SK-N-SH treated with all-trans-retinoic acid at 6 μM for 48 hours (cell line): Measurements from ENCODE around the gene KASH5.

Experiments
- ARNTL ChIP-seq: fragments of 450-650 bp; formaldehyde crosslinking; IDR thresholded peaks from 2 replicates; pipeline ENCODE4 v1.5.0; 2020; ENCODE audit warnings: low read depth, mild to moderate bottlenecking, moderate library complexity, borderline replicate concordance
- PPARA ChIP-seq: fragments of 250-450 bp; sonication (Bioruptor Pico); IDR thresholded peaks from 2 replicates; pipeline ENCODE4 v1.5.0; 2020; ENCODE audit warnings: mild to moderate bottlenecking, borderline replicate concordance
- TOX ChIP-seq: fragments of 250-450 bp; sonication (Bioruptor Pico); IDR thresholded peaks from 2 replicates; pipeline ENCODE4 v1.8.0; 2021; ENCODE audit warnings: mild to moderate bottlenecking, moderate library complexity, borderline replicate concordance
- TSHZ2 ChIP-seq: fragments of 250-450 bp; sonication (Bioruptor Pico); IDR thresholded peaks from 2 replicates; pipeline ENCODE4 v1.5.0; 2020; ENCODE audit warnings: mild to moderate bottlenecking, moderate library complexity
- ZFP3 ChIP-seq: fragments of 250-450 bp; sonication (Bioruptor Pico); IDR thresholded peaks from 2 replicates; pipeline ENCODE4 v1.5.0; 2020; ENCODE audit warnings: mild to moderate bottlenecking, moderate library complexity
- ZFP30 ChIP-seq: fragments of 450-650 bp; formaldehyde crosslinking; IDR thresholded peaks from 2 replicates; pipeline ENCODE4 v1.5.0; 2022; ENCODE audit warnings: mild to moderate bottlenecking, moderate library complexity
- ZNF8 ChIP-seq: fragments of 450-650 bp; formaldehyde crosslinking; IDR thresholded peaks from 2 replicates; pipeline ENCODE4 v1.5.0; 2020; ENCODE audit warnings: mild to moderate bottlenecking, moderate library complexity
- TF ChIP-seq, protein P1 (sequence below): fragments of 250-450 bp; sonication (Bioruptor Pico); IDR thresholded peaks from 2 replicates; pipeline ENCODE4 v1.8.0; 2020; ENCODE audit warnings: mild to moderate bottlenecking, moderate library complexity, borderline replicate concordance

DNA sequence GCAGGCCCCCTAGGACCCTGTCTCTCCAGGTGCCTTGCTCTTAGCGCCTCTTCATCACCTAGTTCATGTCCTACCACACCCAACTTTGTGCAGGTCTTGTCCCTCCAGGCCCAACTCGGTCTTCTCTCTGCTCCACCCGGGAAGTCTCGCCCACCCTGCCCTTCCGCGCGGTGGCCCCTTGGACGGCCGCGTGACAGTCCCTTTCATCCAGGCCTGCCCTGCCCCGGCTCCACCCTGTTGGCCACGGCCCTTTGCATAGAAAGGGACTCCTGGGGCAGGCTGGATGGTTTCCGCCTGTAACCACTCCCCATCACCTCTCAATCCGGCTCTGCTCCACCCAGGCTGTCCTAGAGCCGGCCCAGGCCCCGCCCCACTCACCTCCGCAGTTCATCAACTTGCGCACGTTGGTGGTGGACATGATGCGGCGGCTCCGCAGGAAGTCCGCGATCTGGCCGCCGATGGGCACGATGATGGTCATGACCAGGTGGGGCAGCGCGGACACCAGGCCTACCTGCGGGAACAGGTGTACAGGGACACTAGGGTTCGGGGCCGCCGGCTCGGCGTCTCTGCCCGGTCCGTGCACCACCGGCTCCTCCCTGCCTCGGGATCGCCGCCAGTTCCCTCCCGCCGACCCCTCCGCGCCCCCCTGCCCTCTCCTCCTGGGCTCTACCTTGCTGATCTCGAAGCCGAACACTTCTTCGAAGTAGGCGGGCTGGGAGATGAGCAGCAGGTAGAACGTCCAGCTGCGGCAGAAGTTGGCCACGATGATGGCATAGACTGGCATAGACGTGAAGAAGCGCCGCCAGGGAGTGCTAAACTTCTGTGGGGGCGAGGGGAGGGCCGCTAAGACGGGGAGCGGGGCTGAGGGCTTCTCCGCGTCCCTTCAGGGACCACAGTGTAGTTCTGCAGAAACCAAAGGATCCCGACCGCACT is 44.4 kb downstream of the KASH5 start:
- TF ChIP-seq ZFP30 (CRISPR knock-in tag) (no peak), ZNF8 (CRISPR knock-in tag) (no peak), PPARA (CRISPR knock-in tag) (no peak), TOX (CRISPR knock-in tag) (no peak), ZFP3 (CRISPR knock-in tag) (no peak), TSHZ2 (CRISPR knock-in tag) (no peak), ARNTL (CRISPR knock-in tag) (no peak)
- TF ChIP-seq, protein P1, sequence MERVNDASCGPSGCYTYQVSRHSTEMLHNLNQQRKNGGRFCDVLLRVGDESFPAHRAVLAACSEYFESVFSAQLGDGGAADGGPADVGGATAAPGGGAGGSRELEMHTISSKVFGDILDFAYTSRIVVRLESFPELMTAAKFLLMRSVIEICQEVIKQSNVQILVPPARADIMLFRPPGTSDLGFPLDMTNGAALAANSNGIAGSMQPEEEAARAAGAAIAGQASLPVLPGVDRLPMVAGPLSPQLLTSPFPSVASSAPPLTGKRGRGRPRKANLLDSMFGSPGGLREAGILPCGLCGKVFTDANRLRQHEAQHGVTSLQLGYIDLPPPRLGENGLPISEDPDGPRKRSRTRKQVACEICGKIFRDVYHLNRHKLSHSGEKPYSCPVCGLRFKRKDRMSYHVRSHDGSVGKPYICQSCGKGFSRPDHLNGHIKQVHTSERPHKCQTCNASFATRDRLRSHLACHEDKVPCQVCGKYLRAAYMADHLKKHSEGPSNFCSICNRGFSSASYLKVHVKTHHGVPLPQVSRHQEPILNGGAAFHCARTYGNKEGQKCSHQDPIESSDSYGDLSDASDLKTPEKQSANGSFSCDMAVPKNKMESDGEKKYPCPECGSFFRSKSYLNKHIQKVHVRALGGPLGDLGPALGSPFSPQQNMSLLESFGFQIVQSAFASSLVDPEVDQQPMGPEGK (CRISPR knock-in tag), result no peak
